ENCODE data around the gene PRSS38.
"Not testable (repeated sequence)": the region's sequence is repeated elsewhere in the genome, so short reads cannot be mapped to it uniquely, and the experiment has no call there.

PRSS38 gene

GRCh38 chr1:227844320-227845146, 29.1 kb downstream of the PRSS38 start:
- TF ChIP-seq CTCF (IDR thresholded peaks at IDR 0.05; ENCODE audit: low read depth, low read length, missing control alignments): no peak
- DNase-seq (ENCODE audit: low read depth): no peak
- no peak overlapping the region for H3K4me3 ChIP-seq (ENCODE audit: low read depth, low read length)

GRCh38 chr1:227845147-227845458, 29.6 kb downstream of the PRSS38 start:
- DNase-seq (ENCODE audit: low read depth): no peak
- TF ChIP-seq CTCF (IDR thresholded peaks at IDR 0.05; ENCODE audit: low read depth, low read length, missing control alignments): no peak
- H3K4me3 ChIP-seq (ENCODE audit: low read depth, low read length): no peak overlapping the region

GRCh38 chr1:227845519-227845918, 30.0 kb downstream of the PRSS38 start:
- TF ChIP-seq CTCF (IDR thresholded peaks at IDR 0.05; ENCODE audit: low read depth, low read length, missing control alignments): no peak
- no peak overlapping the region for H3K4me3 ChIP-seq (ENCODE audit: low read depth, low read length)
- no peak for DNase-seq (ENCODE audit: low read depth)

- no peak for DNase-seq (ENCODE audit: low read depth)
- TF ChIP-seq CTCF (IDR thresholded peaks at IDR 0.05; ENCODE audit: low read depth, low read length, missing control alignments): no peak
- H3K4me3 ChIP-seq (ENCODE audit: low read depth, low read length): no peak overlapping the region
These were observed 30.9 kb downstream of the PRSS38 start for GRCh38 chr1:227846265-227846858.

GRCh38 chr1:227847046-227847445, 31.6 kb downstream of the PRSS38 start:
- not testable (repeated sequence) for DNase-seq (ENCODE audit: low read depth); H3K4me3 ChIP-seq (ENCODE audit: low read depth, low read length)

GRCh38 chr1:227848430-227848932, 33.0 kb downstream of the PRSS38 start:
- DNase-seq (ENCODE audit: low read depth): no peak
- no peak for TF ChIP-seq CTCF (IDR thresholded peaks at IDR 0.05; ENCODE audit: low read depth, low read length, missing control alignments)
- H3K4me3 ChIP-seq (ENCODE audit: low read depth, low read length): no peak overlapping the region

GRCh38 chr1:227849251-227849650, 33.8 kb downstream of the PRSS38 start:
- H3K4me3 ChIP-seq (ENCODE audit: low read depth, low read length): no peak overlapping the region
- no peak for TF ChIP-seq CTCF (IDR thresholded peaks at IDR 0.05; ENCODE audit: low read depth, low read length, missing control alignments)
- DNase-seq (ENCODE audit: low read depth): no peak

All from GM12864 (cell line).